Measurements from ENCODE around the gene ROR2.
"Not testable (repeated sequence)": the region's sequence is repeated elsewhere in the genome, so short reads cannot be mapped to it uniquely, and the experiment has no call there.

ROR2 gene

GRCh38 chr9:91814201-91814600 lies 135.8 kb downstream of the ROR2 start:
- DNase-seq = no peak

GRCh38 chr9:91813176-91813795 lies 136.7 kb downstream of the ROR2 start:
- DNase-seq = no peak

- DNase-seq = no peak
Measured at GRCh38 chr9:91812191-91812590, 137.8 kb downstream of the ROR2 start.

GRCh38 chr9:91811024-91811909 lies 138.8 kb downstream of the ROR2 start:
- DNase-seq = no peak

- no peak for DNase-seq
Measured at GRCh38 chr9:91810286-91810905, 139.6 kb downstream of the ROR2 start.

- no peak for DNase-seq
Measured at GRCh38 chr9:91809581-91810285, 140.3 kb downstream of the ROR2 start.

- no peak for DNase-seq
Measured at GRCh38 chr9:91807643-91808246, 142.3 kb downstream of the ROR2 start.

GRCh38 chr9:91805031-91805430 lies 145.0 kb downstream of the ROR2 start:
- DNase-seq = no peak

GRCh38 chr9:91803970-91804752 lies 145.9 kb downstream of the ROR2 start:
- DNase-seq = no peak

GRCh38 chr9:91803151-91803940 lies 146.7 kb downstream of the ROR2 start:
- DNase-seq = no peak

- DNase-seq = no peak
Measured at GRCh38 chr9:91802391-91802790, 147.6 kb downstream of the ROR2 start.

GRCh38 chr9:91800473-91801030 lies 149.5 kb downstream of the ROR2 start:
- DNase-seq = no peak

GRCh38 chr9:91799113-91799744 lies 150.8 kb downstream of the ROR2 start:
- no peak for DNase-seq

- DNase-seq = not testable (repeated sequence)
Measured at GRCh38 chr9:91798273-91799112, 151.5 kb downstream of the ROR2 start.

GRCh38 chr9:91797517-91797916 lies 152.5 kb downstream of the ROR2 start:
- not testable (repeated sequence) for DNase-seq

GRCh38 chr9:91796516-91796915 lies 153.5 kb downstream of the ROR2 start:
- DNase-seq = not testable (repeated sequence)

GRCh38 chr9:91795598-91796241 lies 154.3 kb downstream of the ROR2 start:
- DNase-seq = no peak

- not testable (repeated sequence) for DNase-seq
Measured at GRCh38 chr9:91793371-91793770, 156.7 kb downstream of the ROR2 start.

GRCh38 chr9:91790917-91791316 lies 159.1 kb downstream of the ROR2 start:
- no peak for DNase-seq

Measured in NCI-H1436 treated with DMSO at 0.1 percent for 48 hours (cell line).